SK-N-SH (cell line): ENCODE measurements around the gene SLC17A3.

Experiments
- FOSL2 ChIP-seq: IDR thresholded peaks from 2 replicates; pipeline ENCODE4 v1.4.0; 2012; ENCODE audit warnings: low read depth, mild to moderate bottlenecking, moderate library complexity, borderline replicate concordance
- POLR2AphosphoS5 ChIP-seq: IDR thresholded peaks from 2 replicates; pipeline ENCODE4 v1.6.1; 2012; ENCODE audit warnings: low read depth, low read length
- RAD21 ChIP-seq: IDR thresholded peaks from 2 replicates; pipeline ENCODE4 v1.6.1; 2012; ENCODE audit warnings: mild to moderate bottlenecking, low read length
- TAF1 ChIP-seq: IDR thresholded peaks from 2 replicates; pipeline ENCODE4 v1.6.1; 2012; ENCODE audit warnings: low read depth, mild to moderate bottlenecking, low read length, moderate library complexity, borderline replicate concordance
- TF ChIP-seq, protein P1 (sequence below): fragments of 200-600 bp; sonication (generic); IDR thresholded peaks from 2 replicates; pipeline ENCODE4 v1.6.1; 2017; ENCODE audit warnings: antibody characterized with exemption, mild to moderate bottlenecking, moderate library complexity
- TF ChIP-seq, protein P2 (sequence below): fragments of 150-350 bp; IDR thresholded peaks from 2 replicates; pipeline ENCODE4 v1.6.1; 2017; ENCODE audit warnings: antibody characterized with exemption, low read length, low read depth, borderline replicate concordance
- TF ChIP-seq, protein P3 (sequence below): IDR thresholded peaks from 2 replicates; pipeline ENCODE4 v1.6.1; 2012; ENCODE audit warnings: mild to moderate bottlenecking, low read depth, low read length, moderate library complexity

DNA sequence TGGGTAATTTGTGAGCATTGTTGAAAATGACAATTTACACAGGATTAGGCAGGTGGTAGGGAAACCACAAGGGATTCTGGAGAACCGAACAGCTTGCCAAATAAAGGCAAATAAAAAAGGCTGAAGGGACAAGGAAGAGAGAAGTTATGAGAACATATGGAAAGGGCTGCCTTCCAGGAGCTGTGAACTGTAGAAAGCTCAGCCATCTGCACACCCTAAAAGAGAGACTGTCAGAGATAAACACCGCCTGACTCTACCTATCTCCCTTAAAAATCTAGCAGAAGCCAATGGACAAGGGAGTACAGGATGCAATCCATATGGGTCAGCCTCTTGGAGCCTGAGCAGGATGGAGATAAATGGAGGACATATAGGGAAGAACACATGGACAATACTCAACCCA lies 29.5 kb downstream of the SLC17A3 start:
- TF ChIP-seq, protein P1, sequence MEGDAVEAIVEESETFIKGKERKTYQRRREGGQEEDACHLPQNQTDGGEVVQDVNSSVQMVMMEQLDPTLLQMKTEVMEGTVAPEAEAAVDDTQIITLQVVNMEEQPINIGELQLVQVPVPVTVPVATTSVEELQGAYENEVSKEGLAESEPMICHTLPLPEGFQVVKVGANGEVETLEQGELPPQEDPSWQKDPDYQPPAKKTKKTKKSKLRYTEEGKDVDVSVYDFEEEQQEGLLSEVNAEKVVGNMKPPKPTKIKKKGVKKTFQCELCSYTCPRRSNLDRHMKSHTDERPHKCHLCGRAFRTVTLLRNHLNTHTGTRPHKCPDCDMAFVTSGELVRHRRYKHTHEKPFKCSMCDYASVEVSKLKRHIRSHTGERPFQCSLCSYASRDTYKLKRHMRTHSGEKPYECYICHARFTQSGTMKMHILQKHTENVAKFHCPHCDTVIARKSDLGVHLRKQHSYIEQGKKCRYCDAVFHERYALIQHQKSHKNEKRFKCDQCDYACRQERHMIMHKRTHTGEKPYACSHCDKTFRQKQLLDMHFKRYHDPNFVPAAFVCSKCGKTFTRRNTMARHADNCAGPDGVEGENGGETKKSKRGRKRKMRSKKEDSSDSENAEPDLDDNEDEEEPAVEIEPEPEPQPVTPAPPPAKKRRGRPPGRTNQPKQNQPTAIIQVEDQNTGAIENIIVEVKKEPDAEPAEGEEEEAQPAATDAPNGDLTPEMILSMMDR, result no peak
- TF ChIP-seq, protein P2, sequence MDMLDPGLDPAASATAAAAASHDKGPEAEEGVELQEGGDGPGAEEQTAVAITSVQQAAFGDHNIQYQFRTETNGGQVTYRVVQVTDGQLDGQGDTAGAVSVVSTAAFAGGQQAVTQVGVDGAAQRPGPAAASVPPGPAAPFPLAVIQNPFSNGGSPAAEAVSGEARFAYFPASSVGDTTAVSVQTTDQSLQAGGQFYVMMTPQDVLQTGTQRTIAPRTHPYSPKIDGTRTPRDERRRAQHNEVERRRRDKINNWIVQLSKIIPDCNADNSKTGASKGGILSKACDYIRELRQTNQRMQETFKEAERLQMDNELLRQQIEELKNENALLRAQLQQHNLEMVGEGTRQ, result no peak
- TF ChIP-seq, protein P3, sequence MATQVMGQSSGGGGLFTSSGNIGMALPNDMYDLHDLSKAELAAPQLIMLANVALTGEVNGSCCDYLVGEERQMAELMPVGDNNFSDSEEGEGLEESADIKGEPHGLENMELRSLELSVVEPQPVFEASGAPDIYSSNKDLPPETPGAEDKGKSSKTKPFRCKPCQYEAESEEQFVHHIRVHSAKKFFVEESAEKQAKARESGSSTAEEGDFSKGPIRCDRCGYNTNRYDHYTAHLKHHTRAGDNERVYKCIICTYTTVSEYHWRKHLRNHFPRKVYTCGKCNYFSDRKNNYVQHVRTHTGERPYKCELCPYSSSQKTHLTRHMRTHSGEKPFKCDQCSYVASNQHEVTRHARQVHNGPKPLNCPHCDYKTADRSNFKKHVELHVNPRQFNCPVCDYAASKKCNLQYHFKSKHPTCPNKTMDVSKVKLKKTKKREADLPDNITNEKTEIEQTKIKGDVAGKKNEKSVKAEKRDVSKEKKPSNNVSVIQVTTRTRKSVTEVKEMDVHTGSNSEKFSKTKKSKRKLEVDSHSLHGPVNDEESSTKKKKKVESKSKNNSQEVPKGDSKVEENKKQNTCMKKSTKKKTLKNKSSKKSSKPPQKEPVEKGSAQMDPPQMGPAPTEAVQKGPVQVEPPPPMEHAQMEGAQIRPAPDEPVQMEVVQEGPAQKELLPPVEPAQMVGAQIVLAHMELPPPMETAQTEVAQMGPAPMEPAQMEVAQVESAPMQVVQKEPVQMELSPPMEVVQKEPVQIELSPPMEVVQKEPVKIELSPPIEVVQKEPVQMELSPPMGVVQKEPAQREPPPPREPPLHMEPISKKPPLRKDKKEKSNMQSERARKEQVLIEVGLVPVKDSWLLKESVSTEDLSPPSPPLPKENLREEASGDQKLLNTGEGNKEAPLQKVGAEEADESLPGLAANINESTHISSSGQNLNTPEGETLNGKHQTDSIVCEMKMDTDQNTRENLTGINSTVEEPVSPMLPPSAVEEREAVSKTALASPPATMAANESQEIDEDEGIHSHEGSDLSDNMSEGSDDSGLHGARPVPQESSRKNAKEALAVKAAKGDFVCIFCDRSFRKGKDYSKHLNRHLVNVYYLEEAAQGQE, result no peak
- no peak for TF ChIP-seq FOSL2
- TF ChIP-seq RAD21, result no peak
- TF ChIP-seq TAF1, result no peak
- TF ChIP-seq POLR2AphosphoS5, result no peak
